ENCODE measurements around the gene AJM1.

Gene AJM1

GRCh38 chr9:136825295-136826187, 16.7 kb upstream of the AJM1 start:
- Mint-ChIP-seq H3K27me3 (ENCODE audit: low read depth) (no peaks in the 10 kb centered on the region), H3K4me3 (no peak overlapping the region), H3K4me1 (peaks cover 7% of the 10 kb centered on the region), H3K36me3 (ENCODE audit: low read depth) (peaks cover 18% of the 10 kb centered on the region), H3K9me3 (no peaks in the 10 kb centered on the region), H3K27ac (no peak overlapping the region)
- no peak for TF ChIP-seq CTCF (IDR thresholded peaks at IDR 0.05; ENCODE audit: unreplicated experiment in 3 of 3)

- Mint-ChIP-seq H3K9me3 (no peaks in the 10 kb centered on the region), H3K27ac (no peak overlapping the region), H3K36me3 (ENCODE audit: low read depth) (peaks cover 13% of the 10 kb centered on the region), H3K27me3 (ENCODE audit: low read depth) (no peaks in the 10 kb centered on the region), H3K4me1 (peaks cover under 1% of the 10 kb centered on the region), H3K4me3 (no peak overlapping the region)
- TF ChIP-seq CTCF (IDR thresholded peaks at IDR 0.05; ENCODE audit: unreplicated experiment in 3 of 3) = no peak
Observed at GRCh38 chr9:136826188-136826541, 16.1 kb upstream of the AJM1 start.

- TF ChIP-seq CTCF (IDR thresholded peaks at IDR 0.05; ENCODE audit: unreplicated experiment in 3 of 3) = no peak
- Mint-ChIP-seq H3K4me3 (no peak overlapping the region), H3K4me1 (no peaks in the 10 kb centered on the region), H3K36me3 (ENCODE audit: low read depth) (peaks cover 13% of the 10 kb centered on the region), H3K27me3 (ENCODE audit: low read depth) (no peaks in the 10 kb centered on the region), H3K9me3 (no peaks in the 10 kb centered on the region), H3K27ac (no peak overlapping the region)
Observed at GRCh38 chr9:136826703-136827582, 15.3 kb upstream of the AJM1 start.

- Mint-ChIP-seq H3K9me3 (no peaks in the 10 kb centered on the region), H3K27ac (no peak overlapping the region), H3K27me3 (ENCODE audit: low read depth) (no peaks in the 10 kb centered on the region), H3K36me3 (ENCODE audit: low read depth) (peaks cover 20% of the 10 kb centered on the region), H3K4me3 (no peak overlapping the region), H3K4me1 (no peaks in the 10 kb centered on the region)
- no peak for TF ChIP-seq CTCF (IDR thresholded peaks at IDR 0.05; ENCODE audit: unreplicated experiment in 3 of 3)
Observed at GRCh38 chr9:136827794-136828473, 14.3 kb upstream of the AJM1 start.

- Mint-ChIP-seq H3K9me3 (no peaks in the 10 kb centered on the region), H3K4me3 (no peak overlapping the region), H3K27ac (no peak overlapping the region), H3K4me1 (no peaks in the 10 kb centered on the region), H3K36me3 (ENCODE audit: low read depth) (peaks cover 15% of the 10 kb centered on the region), H3K27me3 (ENCODE audit: low read depth) (no peaks in the 10 kb centered on the region)
- TF ChIP-seq CTCF (IDR thresholded peaks at IDR 0.05; ENCODE audit: unreplicated experiment in 3 of 3) = no peak
Observed at GRCh38 chr9:136828474-136829140, 13.7 kb upstream of the AJM1 start.
